Upper lobe of left lung (tissue), 6 donors: ENCODE results near the gene AUP1. TPM values are rescaled to one million over a fixed set of nuclear protein-coding genes. Genes with fewer than 3 reads are reported as not detected.
A peak's percentile ranks its signal among the peaks of the same experiment; 100 is the strongest.

Experiments
- ATAC-seq, 2 donors: fragments of 200-7000 bp; cut with Tn5 transposase; one replicate each; pipeline ENCODE4 v1.9.1; 2022; ENCODE audit warnings: mild to moderate bottlenecking in 2 of 2, moderate library complexity in 2 of 2; ENCODE audit not compliant: low FRiP score in 2 of 2
- DNase-seq, 2 donors: peaks; one replicate each; pipeline ENCODE4 v3.0.0-alpha.2; 2019 to 2020
- H3K27ac ChIP-seq, 4 donors: fragments of 200-600 bp; sonication (generic); one replicate each; pipeline ENCODE4 v1.5.1; 2016 to 2019
- H3K27me3 ChIP-seq, 4 donors: fragments of 200-600 bp; sonication (generic); one replicate each; pipeline ENCODE4 v1.5.1; 2017 to 2019
- H3K36me3 ChIP-seq, 4 donors: fragments of 200-600 bp; sonication (generic); one replicate each; pipeline ENCODE4 v1.5.1; 2016 to 2019
- H3K4me1 ChIP-seq, 4 donors: fragments of 200-600 bp; sonication (generic); one replicate each; pipeline ENCODE4 v1.5.1; 2018 to 2019
- H3K4me3 ChIP-seq, 4 donors: fragments of 200-600 bp; sonication (generic); one replicate each; pipeline ENCODE4 v1.5.1; 2017 to 2019; ENCODE audit warnings: mild to moderate bottlenecking in 2 of 4, moderate library complexity in 1 of 4
- H3K9me3 ChIP-seq, 4 donors: fragments of 200-600 bp; sonication (generic); one replicate each; pipeline ENCODE4 v1.5.1; 2018 to 2019
- EP300 ChIP-seq, 4 donors: sonication (generic); formaldehyde crosslinking; IDR thresholded peaks; one replicate each; pipeline ENCODE4 v1.5.1; 2017; ENCODE audit warnings: antibody characterized with exemption in 4 of 4, control low read depth in 2 of 4
- POLR2A ChIP-seq, 4 donors: fragments of 450-650 bp; IDR thresholded peaks; one replicate each; pipeline ENCODE4 v1.5.1; 2016 to 2017; ENCODE audit warnings: antibody characterized with exemption in 4 of 4, mild to moderate bottlenecking in 2 of 4
- POLR2AphosphoS5 ChIP-seq, 2 donors: sonication (generic); formaldehyde crosslinking; IDR thresholded peaks; one replicate each; pipeline ENCODE4 v1.5.1; 2017; ENCODE audit warnings: antibody characterized with exemption in 2 of 2
- WGBS, 2 donors: methylation state at CpG; one replicate each; pipeline ENCODE4 v1.1.5; 2017 to 2018; 5-methylcytosine and 5-hydroxymethylcytosine counted together
- total RNA-seq, 6 donors: library from RNA; depleted of rRNA in 4 of 6; stranded (reverse); fragments of >200 nt in 4 of 6; gene quantifications; one replicate each; pipeline versions ENCODE4 v1.1.0 to v1.2.1, GENCODE V29; 2016 to 2021
- TF ChIP-seq, protein P1 (sequence below), 6 experiments: fragments of 450-650 bp in 4 of 6; fragments of 200-600 bp in 2 of 6; sonication (generic) in 2 of 6; IDR thresholded peaks; one replicate each; pipeline ENCODE4 v1.5.1; 2016 to 2019; ENCODE audit warnings: antibody characterized with exemption in 6 of 6
- donor health status: DM: no; HTN: no; CAD: no; lungs with moderate emphysema.
- donor health status: DM: no; HTN: yes; CAD: no; lungs with severe emphysema.

Gene AUP1
- total RNA-seq, 6 donors from 2014 or later = 93.4 to 337 (median 125) TPM

DNA sequence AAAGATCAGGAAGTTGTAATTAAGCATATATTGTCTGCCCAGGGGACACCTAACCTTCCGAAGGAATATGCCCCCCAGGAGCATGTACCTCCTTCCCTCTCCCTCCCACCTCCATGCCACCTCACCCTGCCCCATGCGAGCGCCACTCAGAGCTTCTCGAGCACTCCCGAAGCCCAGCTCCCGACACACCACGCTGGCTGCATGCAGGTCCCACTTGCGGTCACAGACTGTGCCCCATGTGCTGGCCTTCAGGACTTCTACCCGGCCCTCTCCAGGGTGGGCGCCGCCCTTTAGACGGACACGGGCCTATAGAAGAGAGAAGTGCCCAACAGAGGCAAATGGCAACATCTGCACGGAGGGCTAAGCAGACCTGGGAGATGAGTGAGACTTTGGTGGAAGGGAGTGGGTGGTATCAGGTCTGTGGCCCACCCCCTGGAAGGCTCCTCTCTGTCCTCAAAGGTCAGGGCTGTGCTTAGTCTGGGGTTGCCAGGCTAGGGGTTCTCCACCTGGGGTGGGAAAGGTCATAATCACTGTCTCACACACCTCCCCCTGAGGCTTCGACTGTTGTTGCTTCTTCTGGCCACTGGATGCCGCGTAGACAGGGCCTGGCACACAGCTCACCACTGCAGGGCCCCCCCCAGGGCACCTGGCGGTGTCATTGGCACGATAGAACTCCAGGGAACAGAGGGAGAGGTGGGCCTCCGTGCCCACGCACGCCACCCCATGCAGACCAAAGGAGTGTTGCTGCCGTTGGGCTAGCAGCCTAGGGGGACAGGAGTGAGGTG is 6.9 kb upstream of the AUP1 start:
- WGBS, 2 donors = 89 to 94% methylated on average over 20 to 21 of the region's 23 CpGs
- no peaks in the 10 kb centered on the region for H3K27me3 ChIP-seq
- no peak overlapping the region for H3K4me3 ChIP-seq
- H3K9me3 ChIP-seq = no peaks in the 10 kb centered on the region
- H3K27ac ChIP-seq = no peak overlapping the region
- TF ChIP-seq POLR2AphosphoS5 (IDR thresholded peaks at IDR 0.05) (no peak), EP300 (IDR thresholded peaks at IDR 0.05) (no peak), POLR2A (IDR thresholded peaks at IDR 0.05) (no peak)
- TF ChIP-seq, protein P1, sequence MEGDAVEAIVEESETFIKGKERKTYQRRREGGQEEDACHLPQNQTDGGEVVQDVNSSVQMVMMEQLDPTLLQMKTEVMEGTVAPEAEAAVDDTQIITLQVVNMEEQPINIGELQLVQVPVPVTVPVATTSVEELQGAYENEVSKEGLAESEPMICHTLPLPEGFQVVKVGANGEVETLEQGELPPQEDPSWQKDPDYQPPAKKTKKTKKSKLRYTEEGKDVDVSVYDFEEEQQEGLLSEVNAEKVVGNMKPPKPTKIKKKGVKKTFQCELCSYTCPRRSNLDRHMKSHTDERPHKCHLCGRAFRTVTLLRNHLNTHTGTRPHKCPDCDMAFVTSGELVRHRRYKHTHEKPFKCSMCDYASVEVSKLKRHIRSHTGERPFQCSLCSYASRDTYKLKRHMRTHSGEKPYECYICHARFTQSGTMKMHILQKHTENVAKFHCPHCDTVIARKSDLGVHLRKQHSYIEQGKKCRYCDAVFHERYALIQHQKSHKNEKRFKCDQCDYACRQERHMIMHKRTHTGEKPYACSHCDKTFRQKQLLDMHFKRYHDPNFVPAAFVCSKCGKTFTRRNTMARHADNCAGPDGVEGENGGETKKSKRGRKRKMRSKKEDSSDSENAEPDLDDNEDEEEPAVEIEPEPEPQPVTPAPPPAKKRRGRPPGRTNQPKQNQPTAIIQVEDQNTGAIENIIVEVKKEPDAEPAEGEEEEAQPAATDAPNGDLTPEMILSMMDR (IDR thresholded peaks at IDR 0.05) = no peak
- peaks cover 2 to 10% (median 4%) of the 10 kb centered on the region in 4 donors for H3K4me1 ChIP-seq
- no peak for ATAC-seq
- H3K36me3 ChIP-seq = peaks cover 0 to 19% (median 6%) of the 10 kb centered on the region in 4 donors
- peak in 1 of 2 donors; percentile 58 for DNase-seq

DNA sequence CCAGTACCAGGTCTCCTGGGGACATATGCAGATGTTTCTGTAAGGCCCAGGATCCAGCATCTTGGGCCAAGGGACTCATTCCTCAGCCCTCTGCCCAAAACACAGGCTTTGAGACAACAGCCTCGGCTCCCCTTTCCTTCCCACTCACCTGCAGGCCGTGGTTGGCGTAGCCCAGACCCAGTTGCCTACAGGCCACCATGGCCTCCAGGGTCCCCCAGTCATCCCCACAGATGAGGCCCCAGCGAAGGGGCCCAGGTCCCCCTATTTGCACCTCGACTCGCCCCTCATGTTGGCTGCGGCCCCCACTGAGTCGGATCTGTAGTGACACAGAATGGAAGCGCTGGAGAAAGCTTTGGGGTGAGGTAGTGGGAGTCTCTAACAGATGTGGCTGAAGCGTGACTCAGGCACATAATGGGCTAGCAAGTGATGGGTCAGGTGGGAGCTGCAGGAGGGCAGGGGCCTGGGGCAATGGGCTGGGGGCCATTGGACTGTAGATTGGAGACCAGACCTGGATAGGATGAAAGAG is 6.0 kb upstream of the AUP1 start:
- Histone ChIP-seq H3K4me1 (peaks cover 11 to 18% (median 12%) of the 10 kb centered on the region in 4 donors), H3K27me3 (no peaks in the 10 kb centered on the region), H3K27ac (no peak overlapping the region), H3K36me3 (peaks cover 0 to 19% (median 6%) of the 10 kb centered on the region in 4 donors), H3K4me3 (no peak overlapping the region), H3K9me3 (no peaks in the 10 kb centered on the region)
- no peak for TF ChIP-seq POLR2A (IDR thresholded peaks at IDR 0.05)
- TF ChIP-seq POLR2AphosphoS5 (IDR thresholded peaks at IDR 0.05) = no peak
- TF ChIP-seq, protein P1 (IDR thresholded peaks at IDR 0.05) = no peak
- no peak for TF ChIP-seq EP300 (IDR thresholded peaks at IDR 0.05)
- WGBS, 2 donors = 90 to 94% methylated on average over 9 to 10 of the region's 10 CpGs
- ATAC-seq (no peak), DNase-seq (no peak)

DNA sequence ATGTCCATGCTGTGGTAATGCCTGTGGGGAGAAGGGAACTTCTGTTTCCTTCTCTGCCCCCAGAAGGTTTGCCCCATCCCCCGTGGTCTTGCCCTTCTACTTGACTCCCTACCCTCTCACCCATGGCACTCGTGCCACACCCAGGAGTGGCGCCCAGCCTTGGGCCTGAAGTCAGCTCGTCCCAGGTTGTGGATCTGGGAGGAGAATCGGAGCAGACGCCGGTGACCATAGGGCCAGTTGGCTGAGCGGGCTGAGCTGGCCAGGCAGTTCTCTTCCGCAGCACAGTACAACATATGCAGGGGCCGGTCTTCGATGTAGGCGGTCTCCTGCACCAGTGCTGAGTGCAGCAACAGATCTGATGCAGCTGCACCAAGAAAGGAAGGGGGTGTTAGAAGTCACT is 4.9 kb upstream of the AUP1 start:
- DNase-seq = no peak
- WGBS, 2 donors = 79% methylated on average over 12 of the region's 12 CpGs; no CpG with 5 or more reads in 1 of the 2 donors
- Histone ChIP-seq H3K9me3 (no peaks in the 10 kb centered on the region), H3K27ac (no peak overlapping the region), H3K4me1 (peaks cover 11 to 19% (median 13%) of the 10 kb centered on the region in 4 donors), H3K27me3 (no peaks in the 10 kb centered on the region), H3K36me3 (peaks cover 0 to 19% (median 6%) of the 10 kb centered on the region in 4 donors), H3K4me3 (no peak overlapping the region)
- no peak for TF ChIP-seq EP300 (IDR thresholded peaks at IDR 0.05)
- no peak for TF ChIP-seq POLR2A (IDR thresholded peaks at IDR 0.05)
- TF ChIP-seq POLR2AphosphoS5 (IDR thresholded peaks at IDR 0.05) = no peak
- TF ChIP-seq, protein P1 (IDR thresholded peaks at IDR 0.05) = no peak
- ATAC-seq = no peak

DNA sequence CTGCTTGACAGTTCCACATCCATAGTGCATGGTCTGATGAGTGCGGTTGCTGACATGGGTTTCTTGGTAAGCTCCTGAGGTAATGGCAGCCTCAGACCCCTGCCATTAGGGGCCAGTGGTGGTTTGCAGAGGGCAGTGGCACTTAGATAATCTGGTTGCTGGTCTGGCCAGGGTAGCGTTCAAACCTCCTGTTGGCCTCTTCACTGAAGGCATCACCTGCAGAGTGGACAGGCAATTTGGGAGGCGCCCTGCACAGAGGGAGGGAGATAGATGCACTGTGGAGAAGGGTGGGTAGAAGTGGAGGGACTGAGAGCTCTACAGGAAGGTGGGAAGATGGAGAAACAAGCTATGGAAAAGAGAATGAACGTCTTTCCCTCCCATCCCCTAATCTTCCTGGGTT is 4.0 kb upstream of the AUP1 start:
- H3K36me3 ChIP-seq = peaks cover 0 to 19% (median 6%) of the 10 kb centered on the region in 4 donors
- no peaks in the 10 kb centered on the region for H3K27me3 ChIP-seq
- TF ChIP-seq POLR2AphosphoS5 (IDR thresholded peaks at IDR 0.05) (no peak), EP300 (IDR thresholded peaks at IDR 0.05) (no peak), POLR2A (IDR thresholded peaks at IDR 0.05) (no peak)
- TF ChIP-seq, protein P1 (IDR thresholded peaks at IDR 0.05) = no peak
- no peak overlapping the region for H3K4me3 ChIP-seq
- peaks cover 16 to 25% (median 18%) of the 10 kb centered on the region in 4 donors for H3K4me1 ChIP-seq
- no peaks in the 10 kb centered on the region for H3K9me3 ChIP-seq
- WGBS, 2 donors = 86 to 92% methylated on average over 4 of the region's 4 CpGs
- H3K27ac ChIP-seq = no peak overlapping the region
- ATAC-seq = no peak
- DNase-seq = no peak
